ENCODE measurements around the gene KRT84. TPM values are rescaled to one million over a fixed set of nuclear protein-coding genes. Genes with fewer than 3 reads are reported as not detected.

Gene KRT84
- total RNA-seq, 1 donor from 2014 or later = not detected

- no peak for DNase-seq
Measured at GRCh38 chr12:52382854-52383253, 2.6 kb downstream of the KRT84 start.

GRCh38 chr12:52381206-52381605 is 4.2 kb downstream of the KRT84 start:
- no peak for DNase-seq

GRCh38 chr12:52380271-52380694 is 5.2 kb downstream of the KRT84 start:
- DNase-seq = no peak

GRCh38 chr12:52379536-52379935 is 5.9 kb downstream of the KRT84 start:
- no peak for DNase-seq

GRCh38 chr12:52378091-52378490 is 7.4 kb downstream of the KRT84 start:
- DNase-seq = no peak

- no peak for DNase-seq
Measured at GRCh38 chr12:52377266-52377665, 8.2 kb downstream of the KRT84 start.

GRCh38 chr12:52372216-52373154 is 13.0 kb downstream of the KRT84 start:
- DNase-seq = peak; percentile 72

GRCh38 chr12:52371716-52372115 is 13.7 kb downstream of the KRT84 start:
- no peak for DNase-seq

GRCh38 chr12:52370926-52371608 is 14.4 kb downstream of the KRT84 start:
- DNase-seq = peak; percentile 47

GRCh38 chr12:52369809-52370208 is 15.6 kb downstream of the KRT84 start:
- DNase-seq = no peak

- no peak for DNase-seq
Measured at GRCh38 chr12:52369211-52369610, 16.2 kb downstream of the KRT84 start.

- DNase-seq = no peak
Measured at GRCh38 chr12:52368508-52368907, 16.9 kb downstream of the KRT84 start.

GRCh38 chr12:52367876-52368275 is 17.6 kb downstream of the KRT84 start:
- DNase-seq = no peak

- no peak for DNase-seq
Measured at GRCh38 chr12:52366738-52367485, 18.5 kb downstream of the KRT84 start, which contains the start of gene KRT85. TSS of gene KRT85 (minus strand) at chr12:52367481. CDS start at chr12:52367405, 76 bp downstream.

GRCh38 chr12:52364901-52365489 is 20.5 kb downstream of the KRT84 start:
- no peak for DNase-seq

GRCh38 chr12:52364061-52364460 is 21.4 kb downstream of the KRT84 start:
- no peak for DNase-seq

- DNase-seq = no peak
Measured at GRCh38 chr12:52363111-52363679, 22.3 kb downstream of the KRT84 start.

GRCh38 chr12:52362118-52362726 is 23.2 kb downstream of the KRT84 start:
- no peak for DNase-seq

GRCh38 chr12:52361553-52361952 is 23.9 kb downstream of the KRT84 start:
- no peak for DNase-seq

- DNase-seq = no peak
Measured at GRCh38 chr12:52360663-52361271, 24.7 kb downstream of the KRT84 start.

GRCh38 chr12:52360106-52360662 is 25.3 kb downstream of the KRT84 start:
- no peak for DNase-seq
